H1 (cell line): Measurements from ENCODE around the gene CLN5. TPM values are rescaled to one million over a fixed set of nuclear protein-coding genes. Genes with fewer than 3 reads are reported as not detected.

Source experiments
- CTCF ChIA-PET: fragments of 300-600 bp; sonication (Branson Sonifier 250); formaldehyde crosslinking; loops from one replicate; lab custom pipeline; 2021; ENCODE audit not compliant: partially characterized antibody; lab: Charles Lee
- POLR2A ChIA-PET: fragments of 300-600 bp; sonication (Branson Sonifier 250); formaldehyde crosslinking; loops from one replicate; lab custom pipeline; 2021; ENCODE audit warnings: inconsistent platforms; ENCODE audit not compliant: partially characterized antibody; lab: Charles Lee
- DNase-seq, 2 experiments: peaks; one replicate each; pipeline versions ENCODE4 v3.0.0 to v3.0.0-alpha.2; 2010 to 2022; ENCODE audit warnings: low spot score in 2 of 2, low read depth in 1 of 2, mixed read lengths in 1 of 2
- FAIRE-seq: peaks from 2 replicates; lab custom pipeline; 2011; peaks lifted over from hg19 to GRCh38; lab: Jason Lieb, UNC
- H2AFZ ChIP-seq: 2 replicates; pipeline ENCODE4 v1.8.1; 2012; ENCODE audit warnings: low read length, inconsistent platforms
- H2AK5ac ChIP-seq: 2 replicates; pipeline ENCODE4 v1.6.1; 2013; ENCODE audit warnings: low read depth, low read length
- H2BK120ac ChIP-seq: replicated peaks from 2 replicates; pipeline ENCODE3; 2013; ENCODE audit warnings: low read depth, low read length, inconsistent platforms
- H2BK12ac ChIP-seq: 2 replicates; pipeline ENCODE4 v1.6.1; 2013; ENCODE audit warnings: low read depth, low read length
- H2BK15ac ChIP-seq: 2 replicates; pipeline ENCODE4 v1.6.1; 2013; ENCODE audit warnings: low read length
- H2BK20ac ChIP-seq: 2 replicates; pipeline ENCODE4 v1.6.1; 2013; ENCODE audit warnings: low read length
- H2BK5ac ChIP-seq: 2 replicates; pipeline ENCODE4 v1.6.1; 2013; ENCODE audit warnings: low read depth, low read length
- H3K14ac ChIP-seq: 2 replicates; pipeline ENCODE4 v1.6.1; 2013; ENCODE audit warnings: inconsistent platforms; ENCODE audit not compliant: insufficient read length
- H3K18ac ChIP-seq: 2 replicates; pipeline ENCODE4 v1.6.1; 2013; ENCODE audit warnings: low read length; ENCODE audit errors: extremely low read depth
- H3K23ac ChIP-seq: 2 replicates; pipeline ENCODE4 v1.6.1; 2013; ENCODE audit warnings: inconsistent platforms; ENCODE audit not compliant: insufficient read length
- H3K23me2 ChIP-seq: 2 replicates; pipeline ENCODE4 v1.6.1; 2013; ENCODE audit warnings: low read depth, low read length
- H3K27ac ChIP-seq: 2 replicates; pipeline ENCODE4 v1.6.1; 2011; ENCODE audit warnings: low read depth, low read length, inconsistent platforms
- H3K27me3 ChIP-seq, 4 experiments: replicated peaks in 1 of 4; 1 replicate in 1 of 4; 2 replicates in 3 of 4; pipeline versions ENCODE4 v1.6.1 to v1.8.1; 2011 to 2013; ENCODE audit warnings: low read length in 3 of 4, mild to moderate bottlenecking in 3 of 4, inconsistent platforms in 2 of 4, mixed read lengths in 2 of 4, moderate library complexity in 1 of 4; ENCODE audit not compliant: control insufficient read depth in 3 of 4, insufficient read depth in 3 of 4; ENCODE audit errors: extremely low read depth in 1 of 4
- H3K36me3 ChIP-seq, 4 experiments: 2 replicates each; pipeline versions ENCODE4 v1.6.1 to v1.8.1; 2011 to 2013; ENCODE audit warnings: mild to moderate bottlenecking in 4 of 4, low read length in 3 of 4, moderate library complexity in 2 of 4, control low read depth in 1 of 4, inconsistent platforms in 1 of 4; ENCODE audit not compliant: insufficient read depth in 4 of 4, control insufficient read depth in 2 of 4
- H3K4ac ChIP-seq: replicated peaks from 2 replicates; pipeline ENCODE3; 2013; ENCODE audit warnings: low read length, low read depth, mixed read lengths, inconsistent platforms; ENCODE audit not compliant: insufficient read length
- H3K4me1 ChIP-seq, 4 experiments: replicated peaks in 1 of 4; 1 replicate in 1 of 4; 2 replicates in 3 of 4; pipeline versions ENCODE4 v1.6.1 to v1.8.1; 2011 to 2013; ENCODE audit warnings: low read length in 3 of 4, inconsistent platforms in 2 of 4, mixed read lengths in 1 of 4; ENCODE audit not compliant: insufficient read depth in 4 of 4, control insufficient read depth in 3 of 4
- H3K4me2 ChIP-seq, 2 experiments: 2 replicates each; pipeline versions ENCODE4 v1.6.1 to v1.8.1; 2011 to 2013; ENCODE audit warnings: low read depth in 2 of 2, low read length in 2 of 2, control low read depth in 1 of 2, inconsistent platforms in 1 of 2, mild to moderate bottlenecking in 1 of 2; ENCODE audit not compliant: insufficient read depth in 1 of 2
- H3K4me3 ChIP-seq, 4 experiments: fragments of 200-600, 300-600 bp in 1 of 4; sonication (generic), shearing (Covaris generic), sonication (Bioruptor Twin) in 1 of 4; 2 replicates each; pipeline versions ENCODE4 v1.5.1 to v1.8.1; 2011 to 2016; ENCODE audit warnings: low read length in 4 of 4, low read depth in 3 of 4, control low read depth in 2 of 4, inconsistent platforms in 2 of 4, mild to moderate bottlenecking in 2 of 4, mixed read lengths in 1 of 4, moderate library complexity in 1 of 4; ENCODE audit not compliant: insufficient read depth in 2 of 4; ENCODE audit errors: extremely low read depth in 1 of 4
- H3K56ac ChIP-seq: replicated peaks from 2 replicates; pipeline ENCODE3; 2013; ENCODE audit warnings: low read depth, mild to moderate bottlenecking, mixed read lengths, low read length, inconsistent platforms; ENCODE audit not compliant: insufficient read length
- H3K79me1 ChIP-seq: 2 replicates; pipeline ENCODE4 v1.6.1; 2013; ENCODE audit warnings: low read depth, low read length, control low read depth
- H3K79me2 ChIP-seq, 2 experiments: 2 replicates each; pipeline versions ENCODE4 v1.6.1 to v1.8.1; 2012 to 2013; ENCODE audit warnings: low read length in 2 of 2, mild to moderate bottlenecking in 2 of 2, inconsistent platforms in 1 of 2; ENCODE audit not compliant: insufficient read depth in 2 of 2, control insufficient read depth in 1 of 2
- H3K9ac ChIP-seq, 4 experiments: replicated peaks in 1 of 4; 1 replicate in 1 of 4; 2 replicates in 3 of 4; pipeline versions ENCODE4 v1.6.1 to v1.8.1; 2011 to 2013; ENCODE audit warnings: low read depth in 3 of 4, low read length in 3 of 4, control low read depth in 2 of 4, mild to moderate bottlenecking in 2 of 4, moderate library complexity in 2 of 4, inconsistent platforms in 1 of 4; ENCODE audit errors: extremely low read depth in 1 of 4
- H3K9me3 ChIP-seq, 2 experiments: 2 replicates each; pipeline versions ENCODE4 v1.6.1 to v1.8.1; 2012 to 2013; ENCODE audit warnings: mild to moderate bottlenecking in 2 of 2, moderate library complexity in 2 of 2, control low read depth in 1 of 2, inconsistent platforms in 1 of 2, low read depth in 1 of 2, low read length in 1 of 2, mixed read lengths in 1 of 2; ENCODE audit not compliant: insufficient read depth in 2 of 2
- H4K20me1 ChIP-seq, 2 experiments: replicated peaks in 1 of 2; 2 replicates each; pipeline versions ENCODE3 to v1.8.1; 2011 to 2013; ENCODE audit warnings: inconsistent platforms in 2 of 2, low read length in 2 of 2, mild to moderate bottlenecking in 1 of 2; ENCODE audit not compliant: insufficient read depth in 2 of 2, control insufficient read depth in 1 of 2
- H4K5ac ChIP-seq: 2 replicates; pipeline ENCODE4 v1.6.1; 2013; ENCODE audit warnings: low read length, low read depth, mixed read lengths, inconsistent platforms; ENCODE audit not compliant: insufficient read length
- H4K8ac ChIP-seq: 2 replicates; pipeline ENCODE4 v1.8.0; 2013; ENCODE audit warnings: mild to moderate bottlenecking, moderate library complexity, low read length, inconsistent platforms; ENCODE audit not compliant: insufficient read depth; ENCODE audit errors: extremely low read depth
- H4K91ac ChIP-seq: replicated peaks from 2 replicates; pipeline ENCODE3; 2013; ENCODE audit warnings: low read length, mixed read lengths, inconsistent platforms; ENCODE audit not compliant: insufficient read length
- CTCF ChIP-seq, 3 experiments: IDR thresholded peaks; 1 replicate in 2 of 3; 2 replicates in 1 of 3; pipeline versions ENCODE4 v1.5.1 to v1.6.1; 2011; ENCODE audit warnings: low read length in 3 of 3, mild to moderate bottlenecking in 3 of 3, inconsistent platforms in 2 of 3, low read depth in 1 of 3, moderate library complexity in 1 of 3; ENCODE audit not compliant: insufficient read depth in 1 of 3; ENCODE audit errors: control extremely low read depth in 1 of 3
- RAD21 ChIP-seq, 2 experiments: IDR thresholded peaks in 1 of 2; conservative IDR thresholded peaks in 1 of 2; 2 replicates each; pipeline ENCODE4 v1.6.1; 2011; ENCODE audit warnings: low read depth in 2 of 2, low read length in 2 of 2, improper control_type of control experiment in 1 of 2, inconsistent platforms in 1 of 2, mild to moderate bottlenecking in 1 of 2, moderate library complexity in 1 of 2
- TBP ChIP-seq: IDR thresholded peaks from 2 replicates; pipeline ENCODE4 v1.6.1; 2011; ENCODE audit warnings: low read depth, low read length, improper control_type of control experiment
- WGBS, 2 experiments: shearing (Covaris generic) in 1 of 2; methylation state at CpG; one replicate each; pipeline versions ENCODE4 v1.1.6 to v1.1.7; 2013 to 2015; ENCODE audit warnings: low lambda C conversion rate in 2 of 2, mixed read lengths in 2 of 2, inconsistent platforms in 1 of 2, low coverage in 1 of 2, missing lambda C conversion rate in 1 of 2; ENCODE audit not compliant: insufficient replicate concordance in 2 of 2, insufficient coverage in 1 of 2, insufficient read length in 1 of 2; ENCODE audit errors: extremely low coverage in 1 of 2, missing lambda C conversion rate in 1 of 2; 5-methylcytosine and 5-hydroxymethylcytosine counted together
- polyA plus RNA-seq, 7 experiments: library from polyadenylated mRNA; depleted of rRNA in 3 of 7; stranded (reverse) in 5 of 7; unstranded in 2 of 7; fragments of >200 nt in 5 of 7; fragments of 200-250 nt in 2 of 7; gene quantifications; 1 replicate in 5 of 7; 2 replicates in 1 of 7; 4 replicates in 1 of 7; pipeline versions ENCODE4 v1.2.1 to v1.2.3, GENCODE V29; 2011 to 2013; ENCODE audit warnings: missing spikeins in 2 of 7, mixed read lengths in 2 of 7
- total RNA-seq: library from RNA; stranded (reverse); fragmentation: NEBNext Ultra II Directional; extraction: Animal tissue kit (Norgen Biotek cat#: 25700); gene quantifications from 2 replicates; pipeline ENCODE4 v1.2.1, GENCODE V29; 2021

The CLN5 gene
- total and polyA plus RNA-seq, 2 of the 8 experiments (the other 6 are each of a cell fraction or from before 2014, with no cell fraction given), result 5.3 to 10.1 TPM

DNA sequence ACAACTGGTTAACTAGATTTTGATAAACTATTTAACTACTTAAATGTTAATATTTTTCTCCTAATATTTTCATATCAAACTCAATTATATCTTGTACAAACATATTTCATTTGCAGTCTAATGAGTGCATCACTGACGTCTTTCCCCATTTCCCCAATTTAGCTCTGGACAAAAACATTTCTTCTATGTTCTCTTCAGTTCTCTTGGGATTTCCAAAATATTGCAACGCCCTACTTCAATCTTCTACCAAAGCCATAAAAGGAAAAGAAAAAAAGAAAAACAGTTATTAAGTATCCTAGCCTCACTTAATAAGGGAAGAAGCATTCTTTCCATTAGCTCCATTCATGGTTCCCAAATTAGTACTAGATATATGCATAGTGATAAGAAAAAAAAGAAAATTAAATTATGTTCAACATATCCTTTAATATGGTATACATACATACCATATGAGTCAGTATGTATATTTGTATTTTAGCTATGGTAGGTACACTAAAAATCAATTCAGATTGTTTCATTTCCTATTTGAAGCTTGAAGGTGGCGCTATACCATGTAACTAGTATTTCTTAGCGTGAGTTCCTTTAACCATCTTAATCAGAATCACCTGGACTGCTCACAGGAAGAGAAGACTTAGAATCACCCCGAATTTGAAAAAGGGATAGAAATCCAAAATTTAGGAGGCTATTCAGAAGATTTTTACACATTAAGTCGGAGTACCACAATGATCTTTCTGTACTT is 25.2 kb downstream of the CLN5 start:
- Histone ChIP-seq H3K27me3 (no peaks in the 10 kb centered on the region), H2BK120ac (no peak overlapping the region), H3K23ac (no peak overlapping the region), H3K79me2 (peaks cover 0 to 31% of the 10 kb centered on the region in 2 experiments; a peak in 2 of 4 replicates), H3K9ac (no peak overlapping the region), H3K27ac (no peak overlapping the region), H3K4me2 (no peak overlapping the region), H3K4me3 (no peak overlapping the region)
- WGBS, 2 experiments, result 89% methylated on average over 6 of the region's 6 CpGs; no CpG with 5 or more reads in 1 of the 2 experiments
- FAIRE-seq, result no peak
- POLR2A ChIA-PET, result interaction anchor here (0.6 kb wide), 1 partner anchor 15 kb away, joined by 3 read pairs; no protein-coding TSS in a partner anchor
- TF ChIP-seq TBP (no peak), RAD21 (IDR thresholded peaks at IDR 0.05 in 1 of 2, conservative IDR thresholded peaks at IDR 0.05 in 1 of 2; ENCODE audit: low read depth in 2 of 2, low read length in 2 of 2) (peak; percentile 16 to 23; a peak in 2 of 4 replicates), CTCF (IDR thresholded peaks at IDR 0.05; ENCODE audit: control extremely low read depth in 1 of 3, insufficient read depth in 1 of 3, low read depth in 1 of 3, low read length in 3 of 3) (peak in 1 of 3 experiments; percentile 24; a peak in 2 of 4 replicates)
- TF ChIP-seq, all 59 proteins: peak for 2
- H3K36me3 ChIP-seq, result peaks cover 16 to 66% (median 30%) of the 10 kb centered on the region in 4 experiments
- H2AK5ac ChIP-seq, result no peak overlapping the region
- H4K20me1 ChIP-seq, result peaks cover 0 to 7% of the 10 kb centered on the region in 2 experiments
- H3K56ac ChIP-seq, result no peak overlapping the region
- H3K4me1 ChIP-seq, result no peaks in the 10 kb centered on the region
- H3K79me1 ChIP-seq, result 0 out of 2 replicates have a peak, but pooled peaks cover 3% of the 10 kb centered on the region
- H2AFZ ChIP-seq, result no peak overlapping the region
- H4K5ac ChIP-seq, result no peak overlapping the region
- H4K91ac ChIP-seq, result no peak overlapping the region
- no peak overlapping the region for H3K14ac ChIP-seq
- H3K23me2 ChIP-seq, result no peaks in the 10 kb centered on the region; the same call in 1 of the 2 replicates
- no peaks in the 10 kb centered on the region for H3K9me3 ChIP-seq
- DNase-seq, result no peak
- no peak overlapping the region for H2BK15ac ChIP-seq
- H2BK12ac ChIP-seq, result no peak overlapping the region
- CTCF ChIA-PET, result interaction anchor here (0.8 to 1.6 kb wide), 8 partner anchors 8 to 102 kb away, joined by 3 to 11 read pairs (median 4); no protein-coding TSS in a partner anchor
- H3K18ac ChIP-seq, result no peak overlapping the region
- no peak overlapping the region for H2BK5ac ChIP-seq
- H3K4ac ChIP-seq, result no peak overlapping the region
- no peak overlapping the region for H2BK20ac ChIP-seq
- H4K8ac ChIP-seq, result no peak overlapping the region
